Measurements from ENCODE around the gene FOXS1.
A peak's percentile ranks its signal among the peaks of the same experiment; 100 is the strongest.
"Not testable (repeated sequence)": the region's sequence is repeated elsewhere in the genome, so short reads cannot be mapped to it uniquely, and the experiment has no call there.

FOXS1 gene

GRCh38 chr20:31839782-31840487 lies 5.5 kb downstream of the FOXS1 start:
- DNase-seq (ENCODE audit: low read depth in 2 of 2) = no peak

DNA sequence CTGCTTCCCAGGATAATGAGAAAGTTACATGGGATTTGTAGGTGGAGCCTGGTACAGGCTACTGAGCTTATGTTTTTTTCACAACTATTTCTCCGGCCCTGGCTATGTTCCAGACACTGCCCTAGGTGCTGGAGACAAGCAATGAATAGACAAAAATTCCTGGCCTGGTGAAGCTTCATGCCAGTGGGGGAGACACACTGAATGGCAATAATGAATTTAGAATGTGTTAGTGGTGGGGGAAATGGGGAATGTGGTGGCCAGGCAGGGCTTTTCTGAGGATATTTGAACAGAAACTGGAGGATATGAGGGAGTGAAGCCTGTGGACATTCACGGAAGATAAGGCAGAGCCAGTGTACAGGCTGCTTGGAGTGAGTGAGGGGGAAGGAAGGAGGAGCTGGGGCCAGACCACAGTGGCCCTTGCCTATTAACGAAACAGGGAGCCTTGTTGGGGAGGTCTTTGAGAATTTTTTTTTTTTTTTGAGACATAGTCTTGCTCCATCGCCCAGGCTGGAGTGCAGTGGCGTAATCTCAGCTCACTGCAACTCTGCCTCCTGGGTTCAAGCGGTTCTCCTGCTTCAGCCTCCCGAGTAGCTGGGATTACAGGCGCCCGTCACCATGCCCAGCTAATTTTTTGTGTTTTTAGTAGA lies 6.6 kb downstream of the FOXS1 start:
- DNase-seq (ENCODE audit: low read depth in 2 of 2) = no peak

DNA sequence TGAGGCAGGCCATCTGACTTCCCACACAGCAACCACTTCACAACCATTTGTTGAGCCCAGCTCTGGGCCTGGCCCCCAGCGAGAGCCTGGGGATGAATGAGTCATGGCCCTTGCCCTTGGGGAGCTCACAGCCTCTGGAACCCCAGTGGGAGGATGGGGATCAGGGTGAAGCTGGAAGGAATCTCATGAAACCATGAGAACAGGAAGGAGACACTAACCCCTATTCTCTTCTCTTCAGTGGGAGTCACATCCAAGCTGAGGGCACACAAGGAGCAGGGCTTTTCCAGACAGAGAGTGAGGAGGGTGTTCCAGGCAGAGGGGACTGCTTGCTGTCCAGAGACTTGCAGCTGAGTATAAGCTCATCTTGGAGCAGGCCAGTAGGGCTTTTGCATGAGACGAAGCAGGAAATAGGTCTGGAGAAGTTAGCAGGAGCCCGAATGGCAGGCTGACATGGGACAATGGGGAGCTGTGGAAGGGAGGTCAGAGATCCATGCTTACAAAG lies 7.5 kb downstream of the FOXS1 start:
- DNase-seq (ENCODE audit: low read depth in 2 of 2) = no peak

- no peak for DNase-seq (ENCODE audit: low read depth in 2 of 2)
These were observed 8.4 kb downstream of the FOXS1 start for GRCh38 chr20:31836853-31837608.

- peak; percentile 48 to 63 for DNase-seq (ENCODE audit: low read depth in 2 of 2)
These were observed 9.2 kb downstream of the FOXS1 start for GRCh38 chr20:31835977-31836852.

GRCh38 chr20:31835554-31835953 lies 9.8 kb downstream of the FOXS1 start:
- DNase-seq (ENCODE audit: low read depth in 2 of 2) = no peak

GRCh38 chr20:31833931-31834521 lies 11.4 kb downstream of the FOXS1 start:
- no peak for DNase-seq (ENCODE audit: low read depth in 2 of 2)

DNA sequence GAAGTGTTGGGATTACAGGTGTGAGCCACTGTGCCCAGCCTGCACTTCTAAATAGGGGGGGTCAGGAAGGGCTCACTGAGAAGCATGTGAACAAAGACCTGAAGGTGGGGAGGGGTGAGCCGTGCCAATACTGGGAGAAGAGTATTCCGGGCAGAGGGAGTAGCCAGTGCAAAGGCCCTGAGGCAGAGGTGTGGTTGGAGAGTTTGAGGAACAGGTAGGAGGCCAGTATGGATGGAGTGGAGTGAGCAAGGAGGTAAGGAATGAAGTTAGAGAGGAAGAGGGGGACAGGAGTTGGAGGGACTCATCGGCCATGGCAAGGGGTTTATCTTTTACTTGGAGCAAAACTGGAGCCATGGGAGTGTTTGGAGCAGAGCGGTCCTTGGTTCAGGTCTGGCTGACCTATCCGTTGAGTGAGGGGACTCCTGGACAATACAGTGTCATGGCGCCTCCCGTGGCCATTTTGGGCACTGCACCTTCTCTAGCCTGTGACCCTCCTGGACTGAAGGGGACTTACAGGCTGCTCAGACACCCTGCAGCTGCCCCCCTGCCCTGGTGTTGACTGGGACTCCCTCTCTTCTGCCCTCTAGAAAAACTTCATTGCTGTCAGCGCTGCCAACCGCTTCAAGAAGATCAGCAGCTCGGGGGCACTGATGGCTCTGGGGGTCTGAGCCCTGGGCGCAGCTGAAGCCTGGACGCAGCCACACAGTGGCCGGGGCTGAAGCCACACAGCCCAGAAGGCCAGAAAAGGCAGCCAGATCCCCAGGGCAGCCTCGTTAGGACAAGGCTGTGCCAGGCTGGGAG lies 12.1 kb downstream of the FOXS1 start:
- DNase-seq (ENCODE audit: low read depth in 2 of 2) = no peak

GRCh38 chr20:31831771-31832306 lies 13.6 kb downstream of the FOXS1 start:
- DNase-seq (ENCODE audit: low read depth in 2 of 2) = no peak

GRCh38 chr20:31831211-31831610 lies 14.2 kb downstream of the FOXS1 start:
- no peak for DNase-seq (ENCODE audit: low read depth in 2 of 2)

DNA sequence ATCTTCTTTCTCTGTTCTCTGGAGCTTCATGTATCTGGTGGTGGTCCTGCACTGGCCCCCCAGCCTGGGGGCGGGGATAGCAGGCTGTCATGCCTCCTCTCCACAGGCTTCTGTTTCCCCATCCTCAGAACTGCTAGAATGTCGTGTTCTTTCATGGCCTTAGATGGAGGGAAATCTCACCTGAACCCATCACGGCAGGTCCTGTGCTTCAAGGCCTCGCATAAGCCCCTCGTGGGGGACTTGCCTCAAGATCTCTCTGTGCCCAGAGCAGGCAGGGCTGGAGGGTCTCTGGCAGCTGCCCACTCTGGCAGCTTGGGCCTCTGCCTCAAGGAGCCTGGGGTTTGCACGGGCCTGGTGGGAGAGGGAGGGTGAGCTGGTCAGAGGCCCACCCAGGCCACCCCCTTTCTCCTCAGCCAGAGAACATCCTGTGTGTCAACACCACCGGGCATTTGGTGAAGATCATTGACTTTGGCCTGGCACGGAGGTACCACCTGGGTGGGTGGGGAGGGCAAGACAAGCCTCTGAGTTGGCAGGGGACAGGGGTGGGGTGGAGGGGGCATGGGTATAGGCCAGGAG lies 14.9 kb downstream of the FOXS1 start:
- DNase-seq (ENCODE audit: low read depth in 2 of 2) = no peak

- DNase-seq (ENCODE audit: low read depth in 2 of 2) = no peak
These were observed 15.7 kb downstream of the FOXS1 start for GRCh38 chr20:31829731-31830130.

DNA sequence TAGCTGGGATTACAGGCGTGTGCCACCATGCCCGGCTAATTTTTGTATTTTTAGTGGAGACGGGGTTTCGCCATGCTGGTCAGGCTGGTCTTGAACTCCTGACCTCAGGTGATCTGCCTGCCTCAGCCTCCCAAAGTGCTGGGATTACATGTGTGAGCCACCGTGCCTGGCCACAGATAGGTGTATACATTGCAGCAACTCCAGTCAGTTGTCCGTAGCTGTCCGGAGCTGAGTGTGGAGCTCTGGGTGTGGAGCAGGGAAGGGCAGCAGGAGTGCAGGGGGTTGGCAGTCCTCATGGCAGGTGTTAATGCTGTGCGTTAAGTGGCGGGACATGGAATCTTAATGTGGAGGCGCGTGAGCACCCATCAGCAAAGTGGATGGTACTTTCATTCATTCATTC lies 17.4 kb downstream of the FOXS1 start:
- not testable (repeated sequence) for DNase-seq (ENCODE audit: low read depth in 2 of 2)

DNA sequence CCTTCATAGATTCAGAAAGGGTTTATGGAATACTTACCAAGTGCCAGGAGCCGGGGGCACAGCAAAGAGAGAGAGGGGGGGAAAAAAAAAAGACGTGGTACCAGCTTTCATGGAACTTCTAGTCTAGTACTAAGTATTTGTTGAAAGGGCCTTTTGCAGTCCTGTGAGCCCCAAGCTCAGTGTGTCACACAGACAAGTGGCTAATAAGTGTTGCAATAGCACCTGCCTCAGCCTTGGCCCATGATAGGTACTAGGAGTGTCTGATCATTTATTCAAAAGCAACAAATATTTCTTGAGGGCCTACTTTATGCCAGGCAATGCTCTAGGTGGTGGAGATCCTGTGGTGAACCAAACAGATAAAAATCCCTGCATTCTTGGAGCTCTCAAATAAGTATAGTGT lies 18.3 kb downstream of the FOXS1 start:
- no peak for DNase-seq (ENCODE audit: low read depth in 2 of 2)

- no peak for DNase-seq (ENCODE audit: low read depth in 2 of 2)
These were observed 19.3 kb downstream of the FOXS1 start for GRCh38 chr20:31826074-31826473.

- DNase-seq (ENCODE audit: low read depth in 2 of 2) = no peak
These were observed 20.7 kb downstream of the FOXS1 start for GRCh38 chr20:31824554-31825313.

DNA sequence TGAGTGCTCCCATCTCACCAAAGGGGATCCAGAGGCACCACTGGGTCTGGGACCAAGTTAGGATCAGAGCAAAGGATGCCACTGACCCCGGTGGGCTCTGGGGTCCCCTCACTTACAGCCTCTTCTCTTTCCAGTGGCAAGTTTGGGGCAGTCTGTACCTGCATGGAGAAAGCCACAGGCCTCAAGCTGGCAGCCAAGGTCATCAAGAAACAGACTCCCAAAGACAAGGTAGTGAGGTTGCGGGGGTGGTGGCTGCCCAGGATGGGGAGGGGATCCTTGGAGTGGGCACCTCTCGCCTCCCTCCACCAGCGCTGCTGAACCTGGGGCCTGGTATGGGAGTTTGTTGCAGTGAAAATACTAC lies 21.3 kb downstream of the FOXS1 start:
- DNase-seq (ENCODE audit: low read depth in 2 of 2) = no peak

DNA sequence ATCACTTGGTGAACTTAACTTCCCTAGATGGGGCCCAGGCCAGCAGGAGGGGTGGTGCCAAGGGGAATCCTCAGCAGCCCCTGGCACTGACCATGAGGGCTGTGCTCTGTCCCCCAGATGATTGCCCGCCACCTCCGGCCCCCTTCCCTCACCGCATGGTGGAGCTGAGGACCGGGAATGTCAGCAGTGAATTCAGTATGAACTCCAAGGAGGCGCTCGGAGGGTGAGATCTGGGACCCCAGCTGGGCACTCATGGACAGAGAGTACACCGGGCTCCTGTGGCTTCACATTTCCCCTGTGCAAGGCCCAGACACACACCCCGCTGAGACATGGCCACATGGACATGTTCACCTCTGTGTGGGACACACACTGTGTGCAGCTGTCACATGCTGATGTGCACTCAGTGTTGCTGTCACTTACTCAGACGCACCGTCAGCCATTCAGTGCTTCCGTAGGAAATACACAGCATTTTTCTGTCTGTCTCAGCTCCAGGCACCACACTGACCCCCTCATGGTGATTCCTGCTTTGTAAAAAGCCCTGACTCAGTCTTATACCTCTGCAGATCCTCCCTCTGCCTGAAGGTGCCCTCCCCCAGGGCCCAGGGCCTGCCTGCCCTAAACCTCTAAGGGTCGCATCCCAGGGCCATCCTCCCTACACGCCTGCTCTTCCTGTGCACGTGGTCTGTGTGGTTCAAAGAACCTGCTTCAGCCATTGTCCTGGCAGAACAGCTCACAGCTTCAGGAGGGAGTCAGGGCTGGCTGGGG lies 21.9 kb downstream of the FOXS1 start:
- DNase-seq (ENCODE audit: low read depth in 2 of 2) = no peak

All from fibroblast of skin of left quadriceps (primary cell).